ELF-1 (cell line): ENCODE results near the gene ART4.

Experiments
- DNase-seq: peaks from one replicate; pipeline ENCODE4 v3.0.0-alpha.2; 2016; ENCODE audit warnings: low read depth, low spot score

The ART4 gene

GRCh38 chr12:14843425-14843887 lies at the start of gene ART4:
TSS of gene ART4 (minus strand) at chr12:14843526. CDS start at chr12:14843113, 413 bp downstream.
- DNase-seq, result peak; percentile 68

GRCh38 chr12:14892726-14893505 lies 49.6 kb upstream of the ART4 start:
- DNase-seq, result no peak

- no peak for DNase-seq
These were observed 47.4 kb upstream of the ART4 start for GRCh38 chr12:14890701-14891100.

- no peak for DNase-seq
These were observed 42.9 kb upstream of the ART4 start for GRCh38 chr12:14886271-14886670.

- DNase-seq, result no peak
These were observed 42.4 kb upstream of the ART4 start, which contains the start of gene MGP for GRCh38 chr12:14885718-14886221. TSS of gene MGP (minus strand) at chr12:14885854. CDS start at chr12:14885791, 63 bp downstream.

GRCh38 chr12:14884458-14884878 lies 41.1 kb upstream of the ART4 start:
- DNase-seq, result no peak

- DNase-seq, result no peak
These were observed 40.4 kb upstream of the ART4 start for GRCh38 chr12:14883686-14884085.

- no peak for DNase-seq
These were observed 37.6 kb upstream of the ART4 start for GRCh38 chr12:14880890-14881453.

- DNase-seq, result no peak
These were observed 36.1 kb upstream of the ART4 start for GRCh38 chr12:14879222-14879933.

GRCh38 chr12:14878488-14878887 lies 35.2 kb upstream of the ART4 start:
- DNase-seq, result no peak

GRCh38 chr12:14876833-14877232 lies 33.5 kb upstream of the ART4 start:
- DNase-seq, result no peak

- DNase-seq, result no peak
These were observed 31.6 kb upstream of the ART4 start for GRCh38 chr12:14874882-14875281.

- DNase-seq, result no peak
These were observed 30.3 kb upstream of the ART4 start for GRCh38 chr12:14873440-14874185.

GRCh38 chr12:14871886-14872285 lies 28.6 kb upstream of the ART4 start:
- DNase-seq, result no peak

GRCh38 chr12:14871247-14871646 lies 27.9 kb upstream of the ART4 start:
- DNase-seq, result no peak

GRCh38 chr12:14868916-14869506 lies 25.7 kb upstream of the ART4 start:
- no peak for DNase-seq

GRCh38 chr12:14860490-14860889 lies 17.2 kb upstream of the ART4 start:
- no peak for DNase-seq

GRCh38 chr12:14858513-14858912 lies 15.2 kb upstream of the ART4 start:
- no peak for DNase-seq

GRCh38 chr12:14854586-14855183 lies 11.4 kb upstream of the ART4 start:
- DNase-seq, result no peak

GRCh38 chr12:14853961-14854360 lies 10.6 kb upstream of the ART4 start:
- DNase-seq, result peak; percentile 36

GRCh38 chr12:14852880-14853279 lies 9.6 kb upstream of the ART4 start:
- DNase-seq, result no peak
